Spleen (tissue), 11 donors: Measurements from ENCODE around the gene GRIK2. TPM values are rescaled to one million over a fixed set of nuclear protein-coding genes. Genes with fewer than 3 reads are reported as not detected.

ENCODE experiments used
- DNase-seq: peaks from one replicate; pipeline ENCODE4 v3.0.0-alpha.2; 2020
- H3K27ac ChIP-seq, 8 donors: fragments of 200-600 bp; sonication (generic) in 7 of 8; 1 replicate in 4 of 8; 2 replicates in 4 of 8; pipeline versions ENCODE4 v1.5.0 to v1.8.0; 2016 to 2021; ENCODE audit warnings: inconsistent platforms in 4 of 8, mild to moderate bottlenecking in 4 of 8, moderate library complexity in 1 of 8
- H3K27me3 ChIP-seq, 7 donors: fragments of 200-600 bp; sonication (generic) in 6 of 7; replicated peaks in 1 of 7; 1 replicate in 4 of 7; 2 replicates in 3 of 7; pipeline versions ENCODE4 v1.5.0 to v1.8.0; 2016 to 2021; ENCODE audit warnings: inconsistent platforms in 3 of 7, mild to moderate bottlenecking in 1 of 7
- H3K36me3 ChIP-seq, 6 donors: fragments of 200-600 bp; sonication (generic) in 5 of 6; 1 replicate in 4 of 6; 2 replicates in 2 of 6; pipeline versions ENCODE4 v1.5.0 to v1.8.0; 2016 to 2021; ENCODE audit warnings: inconsistent platforms in 2 of 6
- H3K4me1 ChIP-seq, 6 donors: fragments of 200-600 bp; sonication (generic) in 5 of 6; 1 replicate in 3 of 6; 2 replicates in 3 of 6; pipeline versions ENCODE4 v1.5.0 to v1.8.0; 2016 to 2021; ENCODE audit warnings: inconsistent platforms in 3 of 6
- H3K4me3 ChIP-seq, 8 donors: fragments of 200-600 bp; sonication (generic) in 7 of 8; 1 replicate in 4 of 8; 2 replicates in 4 of 8; pipeline versions ENCODE4 v1.5.0 to v1.8.0; 2016 to 2021; ENCODE audit warnings: inconsistent platforms in 4 of 8, mild to moderate bottlenecking in 4 of 8, moderate library complexity in 2 of 8
- H3K9me3 ChIP-seq, 8 donors: fragments of 200-600 bp; sonication (generic) in 7 of 8; 1 replicate in 4 of 8; 2 replicates in 4 of 8; pipeline versions ENCODE4 v1.5.0 to v1.8.0; 2016 to 2021; ENCODE audit warnings: inconsistent platforms in 4 of 8
- CTCF ChIP-seq, 11 experiments: fragments of 200-600 bp in 7 of 11; fragments of 450-650 bp in 4 of 11; sonication (generic) in 4 of 11; IDR thresholded peaks in 8 of 11; conservative IDR thresholded peaks in 3 of 11; 1 replicate in 7 of 11; 2 replicates in 4 of 11; pipeline versions ENCODE4 v1.4.0 to v1.8.0; 2016 to 2021; ENCODE audit warnings: antibody characterized with exemption in 11 of 11, inconsistent platforms in 4 of 11, mild to moderate bottlenecking in 1 of 11
- POLR2A ChIP-seq, 3 donors: fragments of 450-650 bp; IDR thresholded peaks; one replicate each; pipeline ENCODE4 v1.5.1; 2017; ENCODE audit warnings: antibody characterized with exemption in 3 of 3, mild to moderate bottlenecking in 1 of 3
- POLR2AphosphoS5 ChIP-seq, 3 donors: sonication (generic); formaldehyde crosslinking; IDR thresholded peaks; one replicate each; pipeline ENCODE4 v1.5.1; 2017; ENCODE audit warnings: antibody characterized with exemption in 3 of 3
- WGBS, 5 donors: extraction: QIAGEN DNeasy Blood & Tissue Kit in 3 of 5; methylation state at CpG; one replicate each; pipeline versions ENCODE4 v1.1.5 to v1.1.7; 2013 to 2018; 5-methylcytosine and 5-hydroxymethylcytosine counted together
- intact Hi-C: fragments of 100-400 bp; cut with DNase I; formaldehyde crosslinking; loops from one replicate; pipeline ENCODE4 v1.15.0; 2023; ENCODE audit warnings: low total_unique reads
- polyA plus RNA-seq, 3 donors: library from polyadenylated mRNA; stranded (reverse); fragments of 200-250 nt; gene quantifications; one replicate each; pipeline ENCODE4 v1.2.1, GENCODE V29; 2013
- total RNA-seq, 7 donors: library from RNA; depleted of rRNA in 3 of 7; stranded (reverse); fragments of >200 nt in 3 of 7; fragmentation: NEBNext Ultra II Directional in 4 of 7; extraction: Animal tissue kit (Norgen Biotek cat#: 25700) in 4 of 7; gene quantifications; one replicate each; pipeline versions ENCODE4 v1.1.0 to v1.2.1, GENCODE V29; 2016 to 2021
- donor health status: healthy with polysubstance abuse.
- donor health status: DM: no; HTN: no; CAD: no; lungs with moderate emphysema.
- donor health status: DM: no; HTN: no; CAD: no.
- donor health status: Bipolar disorder and iron deficiency.
- donor health status: healthy.
- donor health status: DM: no; HTN: no; CAD: no.
- donor health status: DM: yes; HTN: yes; CAD: no.

The GRIK2 gene
- total and polyA plus RNA-seq, 10 donors: 0.07 to 2.7 (median 0.89) TPM

GRCh38 chr6:101351173-101351572 lies 42.3 kb upstream of the GRIK2 start:
- no peaks in the 10 kb centered on the region for H3K27me3 ChIP-seq
- no peaks in the 10 kb centered on the region for H3K36me3 ChIP-seq
- no peak overlapping the region for H3K27ac ChIP-seq
- no peaks in the 10 kb centered on the region for H3K9me3 ChIP-seq
- DNase-seq: no peak
- no peak for TF ChIP-seq POLR2A (IDR thresholded peaks at IDR 0.05)
- TF ChIP-seq POLR2AphosphoS5 (IDR thresholded peaks at IDR 0.05): no peak
- TF ChIP-seq CTCF (IDR thresholded peaks at IDR 0.05 in 8 of 11, conservative IDR thresholded peaks at IDR 0.05 in 3 of 11): no peak
- no peaks in the 10 kb centered on the region for H3K4me1 ChIP-seq
- intact Hi-C loops: no loop called here
- H3K4me3 ChIP-seq: no peak overlapping the region
- WGBS, 5 donors: 66 to 86% (median 81%) methylated on average over 1 of the region's 1 CpG

GRCh38 chr6:101352316-101352715 lies 41.2 kb upstream of the GRIK2 start:
- H3K27me3 ChIP-seq: no peaks in the 10 kb centered on the region
- H3K9me3 ChIP-seq: no peaks in the 10 kb centered on the region
- TF ChIP-seq POLR2AphosphoS5 (IDR thresholded peaks at IDR 0.05) (no peak), POLR2A (IDR thresholded peaks at IDR 0.05) (no peak), CTCF (IDR thresholded peaks at IDR 0.05 in 8 of 11, conservative IDR thresholded peaks at IDR 0.05 in 3 of 11) (no peak)
- 40 to 49% (median 41%) methylated on average over 4 of the region's 4 CpGs for WGBS, 5 donors
- H3K4me1 ChIP-seq: no peaks in the 10 kb centered on the region
- DNase-seq: no peak
- no peak overlapping the region for H3K27ac ChIP-seq
- H3K36me3 ChIP-seq: no peaks in the 10 kb centered on the region
- H3K4me3 ChIP-seq: no peak overlapping the region
- intact Hi-C loops: no loop called here

GRCh38 chr6:101365181-101365580 lies 28.3 kb upstream of the GRIK2 start:
- no peaks in the 10 kb centered on the region for H3K27me3 ChIP-seq
- H3K27ac ChIP-seq: no peak overlapping the region
- intact Hi-C loops: no loop called here
- no peak for DNase-seq
- TF ChIP-seq POLR2A (IDR thresholded peaks at IDR 0.05): no peak
- TF ChIP-seq POLR2AphosphoS5 (IDR thresholded peaks at IDR 0.05): no peak
- TF ChIP-seq CTCF (IDR thresholded peaks at IDR 0.05 in 8 of 11, conservative IDR thresholded peaks at IDR 0.05 in 3 of 11): no peak
- H3K9me3 ChIP-seq: no peaks in the 10 kb centered on the region
- no peaks in the 10 kb centered on the region for H3K4me1 ChIP-seq
- no peaks in the 10 kb centered on the region for H3K36me3 ChIP-seq
- no peak overlapping the region for H3K4me3 ChIP-seq
- 74 to 82% (median 78%) methylated on average over 4 of the region's 4 CpGs for WGBS, 5 donors

- intact Hi-C loops: no loop called here
- Histone ChIP-seq H3K4me1 (no peaks in the 10 kb centered on the region), H3K27ac (no peak overlapping the region), H3K9me3 (no peaks in the 10 kb centered on the region), H3K27me3 (no peaks in the 10 kb centered on the region), H3K36me3 (no peaks in the 10 kb centered on the region), H3K4me3 (no peak overlapping the region)
- no peak for DNase-seq
- no peak for TF ChIP-seq CTCF (IDR thresholded peaks at IDR 0.05 in 8 of 11, conservative IDR thresholded peaks at IDR 0.05 in 3 of 11)
- TF ChIP-seq POLR2A (IDR thresholded peaks at IDR 0.05): no peak
- TF ChIP-seq POLR2AphosphoS5 (IDR thresholded peaks at IDR 0.05): no peak
- 81 to 95% (median 84%) methylated on average over 2 of the region's 2 CpGs for WGBS, 5 donors
Observed at GRCh38 chr6:101379926-101380325, 13.6 kb upstream of the GRIK2 start.
